GM21737 (cell line): Measurements from ENCODE around the gene ASTN1.

Experiments used
- ATAC-seq: cut with Tn5 transposase; IDR thresholded peaks from one replicate; pipeline ENCODE4 v1.9.1; 2021; ENCODE audit warnings: mild to moderate bottlenecking, moderate library complexity; ENCODE audit not compliant: unreplicated experiment

Gene ASTN1

GRCh38 chr1:177045151-177045550 lies 119.4 kb downstream of the ASTN1 start:
- ATAC-seq: no peak

DNA sequence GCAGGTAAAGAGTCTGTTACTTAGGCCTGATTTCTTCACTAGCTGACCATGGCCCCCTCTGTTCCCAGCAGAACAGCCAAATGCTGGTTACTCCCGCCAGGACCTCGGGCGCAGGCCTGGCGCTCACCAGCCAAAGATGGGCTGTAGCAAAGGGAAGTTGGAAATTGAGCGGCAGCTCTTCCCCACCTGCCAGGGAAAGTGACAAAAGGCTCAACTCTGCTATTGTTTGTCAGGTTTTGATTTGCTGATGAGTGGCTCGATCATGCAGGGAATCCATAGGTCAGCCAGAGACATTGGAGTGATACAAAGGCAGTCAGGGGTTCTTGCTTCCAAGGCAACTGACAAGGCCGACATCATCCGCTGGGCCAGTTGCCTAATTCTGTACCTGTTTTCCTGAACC lies 120.1 kb downstream of the ASTN1 start:
- no peak for ATAC-seq

- ATAC-seq: no peak
These were observed 120.9 kb downstream of the ASTN1 start for GRCh38 chr1:177043597-177043996.

DNA sequence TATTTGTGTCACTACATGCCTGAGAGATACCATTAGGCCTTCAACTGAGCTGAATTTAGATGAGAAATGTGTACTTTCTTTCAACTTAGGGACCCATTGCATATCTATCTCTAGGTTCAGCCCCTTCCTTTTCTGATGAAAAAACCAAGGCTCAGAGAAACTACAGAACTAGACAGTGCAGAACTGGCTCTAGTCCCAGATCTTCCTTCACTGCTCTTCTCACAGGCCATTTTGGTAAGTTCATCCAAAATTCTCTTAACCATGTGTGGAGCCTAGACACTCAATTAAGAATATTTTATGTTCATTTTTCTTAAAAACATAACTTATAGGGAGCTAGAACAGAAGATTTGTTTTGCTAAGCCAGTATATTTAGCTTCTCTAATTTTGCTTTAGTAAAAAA lies 128.9 kb downstream of the ASTN1 start:
- ATAC-seq: no peak

GRCh38 chr1:177033628-177034027 lies 130.9 kb downstream of the ASTN1 start:
- ATAC-seq: no peak

DNA sequence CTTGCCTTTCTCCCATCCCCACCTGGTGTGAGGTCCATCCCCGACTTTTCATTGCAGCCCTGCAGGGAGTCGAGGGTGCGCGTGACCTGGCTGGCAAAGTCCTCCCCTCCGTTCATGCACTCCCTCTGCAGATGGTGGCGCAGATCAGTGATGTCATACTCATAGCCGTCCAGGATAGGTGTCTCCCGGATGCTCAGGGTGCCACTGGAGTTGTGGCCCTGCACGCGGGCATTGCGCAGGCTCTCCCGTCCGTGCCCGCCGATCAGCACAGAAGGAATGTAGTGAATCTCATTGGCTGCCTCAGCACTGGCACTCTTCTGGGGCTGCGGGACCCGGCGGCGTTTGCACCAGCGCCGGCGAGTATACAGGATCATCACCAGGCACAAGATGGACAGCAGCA lies 132.1 kb downstream of the ASTN1 start:
- no peak for ATAC-seq

GRCh38 chr1:177024623-177025022 lies 139.9 kb downstream of the ASTN1 start:
- no peak for ATAC-seq

GRCh38 chr1:177023726-177024125 lies 140.8 kb downstream of the ASTN1 start:
- no peak for ATAC-seq

- no peak for ATAC-seq
These were observed 141.3 kb downstream of the ASTN1 start for GRCh38 chr1:177023249-177023648.

DNA sequence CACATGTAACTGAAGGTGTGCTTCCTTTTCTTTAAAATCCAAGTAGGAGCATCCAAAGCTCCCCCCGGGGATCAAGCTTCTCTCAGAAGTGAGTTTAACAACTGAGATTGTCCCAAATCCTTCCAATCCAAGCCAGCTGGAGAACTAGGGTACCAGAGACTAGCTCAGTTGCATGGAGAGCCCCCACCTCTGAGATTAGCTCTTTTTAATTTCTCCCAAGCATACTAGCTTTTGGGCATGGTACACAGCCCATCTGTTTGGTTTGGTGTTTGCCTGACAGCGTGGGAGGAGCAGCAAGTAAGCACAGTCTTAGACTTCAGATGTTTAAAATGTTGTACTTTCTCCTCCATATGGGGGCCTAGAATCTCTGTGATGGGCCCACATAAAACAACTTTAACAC lies 142.8 kb downstream of the ASTN1 start:
- no peak for ATAC-seq

GRCh38 chr1:177020851-177021589 lies 143.5 kb downstream of the ASTN1 start:
- no peak for ATAC-seq

DNA sequence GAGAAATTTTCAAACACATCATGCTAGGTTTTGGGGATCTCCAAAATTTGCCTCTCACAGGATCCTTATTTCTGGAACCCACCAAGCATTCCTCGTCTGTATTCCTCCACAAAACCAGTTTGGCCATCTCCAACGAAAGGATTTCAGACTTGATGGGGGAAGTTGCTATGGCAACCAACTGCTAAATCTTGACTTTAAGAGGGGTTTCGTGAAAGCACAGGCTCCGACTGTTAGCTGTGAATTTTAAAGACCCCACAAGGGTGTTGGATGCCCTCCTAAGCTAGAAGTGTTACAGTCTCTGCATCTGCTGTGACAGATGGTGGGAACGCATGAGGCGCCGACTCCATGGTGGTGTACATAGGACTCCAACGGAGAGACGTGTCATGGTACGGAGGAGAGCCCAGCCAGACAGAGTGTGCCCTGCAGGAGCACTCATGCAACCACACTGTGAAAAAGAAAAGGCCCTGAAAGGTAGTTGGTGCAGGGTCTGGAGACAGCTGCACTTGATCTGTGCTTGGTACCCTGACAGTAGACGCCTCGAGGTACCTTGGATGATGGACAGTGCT lies 147.1 kb downstream of the ASTN1 start:
- no peak for ATAC-seq

GRCh38 chr1:177014325-177014724 lies 150.2 kb downstream of the ASTN1 start:
- no peak for ATAC-seq

- ATAC-seq: no peak
These were observed 152.1 kb downstream of the ASTN1 start for GRCh38 chr1:177012342-177012925.

- ATAC-seq: no peak
These were observed 153.0 kb downstream of the ASTN1 start for GRCh38 chr1:177011508-177011907.

DNA sequence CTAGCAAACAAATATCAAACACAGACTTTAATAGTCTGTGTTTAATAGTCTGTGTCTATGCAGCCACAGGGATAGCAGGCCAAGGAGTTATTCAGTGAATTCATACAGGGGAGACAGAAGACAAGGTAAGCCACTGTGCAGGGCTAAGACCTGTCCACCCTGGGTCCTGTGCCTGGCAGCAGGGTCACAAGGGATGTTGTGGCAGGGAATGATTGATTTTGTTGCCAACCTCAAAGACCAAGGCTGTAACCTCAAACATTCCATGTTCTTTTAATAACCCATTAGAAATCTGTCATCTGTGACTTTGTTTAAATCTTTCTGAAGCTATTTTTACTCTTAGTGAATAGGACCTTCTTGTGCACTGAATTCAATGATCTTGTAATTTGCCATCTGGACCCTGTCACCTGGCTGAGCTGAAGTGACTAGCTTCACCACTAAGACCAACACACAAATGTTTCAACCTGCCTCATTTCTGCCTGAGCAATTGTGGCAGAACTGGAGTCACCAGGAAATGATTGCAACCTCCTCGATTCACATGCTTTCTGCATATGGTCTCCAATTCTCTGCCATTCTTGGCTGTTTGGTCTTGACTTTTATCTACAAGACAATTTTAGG lies 154.2 kb downstream of the ASTN1 start:
- no peak for ATAC-seq

DNA sequence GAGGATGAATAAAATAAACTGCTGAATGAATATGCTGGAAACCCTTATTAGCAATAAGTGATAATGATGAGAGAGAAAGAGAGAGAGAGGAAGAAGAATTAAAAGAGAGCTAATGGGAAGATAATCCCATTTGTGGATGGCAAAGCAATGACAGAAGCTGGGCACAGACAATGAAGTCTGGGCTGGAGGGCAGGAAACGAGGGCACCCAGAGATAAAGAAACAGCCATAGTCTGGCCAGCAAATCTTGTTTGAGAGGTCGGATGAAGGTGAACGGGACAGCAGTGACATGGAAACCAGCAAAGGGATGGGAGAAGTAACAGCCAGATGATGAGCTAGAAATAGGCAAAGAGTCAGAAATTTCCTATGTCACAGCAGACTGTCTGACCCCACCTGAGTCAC lies 155.9 kb downstream of the ASTN1 start:
- no peak for ATAC-seq

DNA sequence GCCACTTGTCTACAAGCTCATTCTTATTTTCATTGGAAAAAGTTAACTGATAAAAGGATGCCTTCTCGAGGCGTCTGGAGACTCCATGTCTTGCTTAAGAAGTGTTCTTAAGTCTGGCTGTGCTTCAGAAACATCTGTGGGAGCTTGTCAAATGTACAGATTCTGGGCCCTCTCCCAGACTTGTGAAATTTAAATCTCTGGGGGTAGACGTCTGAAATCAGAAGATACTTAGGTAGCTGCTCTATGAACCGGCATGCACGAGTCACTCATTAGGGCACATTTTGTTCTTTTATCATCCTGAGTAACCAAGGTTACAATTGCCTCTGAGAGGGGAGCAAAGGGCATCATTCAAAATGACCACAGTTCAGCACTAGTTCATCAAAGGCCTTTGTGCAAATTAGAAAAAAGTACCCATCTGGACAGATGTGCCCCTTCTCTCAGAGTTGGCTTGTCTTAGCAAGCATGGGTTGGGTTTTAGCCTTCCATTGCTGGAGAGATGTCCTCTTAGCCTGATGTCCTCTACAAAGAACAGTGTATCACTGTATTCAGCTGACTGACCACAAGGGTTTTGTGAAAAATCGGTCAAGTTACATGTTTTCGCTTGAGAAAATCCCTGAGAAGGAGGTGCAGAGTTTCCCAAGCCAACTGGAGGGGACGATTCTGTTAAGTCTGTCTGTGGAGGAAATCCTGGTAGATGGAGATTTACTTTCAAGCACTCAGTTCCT lies 156.9 kb downstream of the ASTN1 start:
- no peak for ATAC-seq

DNA sequence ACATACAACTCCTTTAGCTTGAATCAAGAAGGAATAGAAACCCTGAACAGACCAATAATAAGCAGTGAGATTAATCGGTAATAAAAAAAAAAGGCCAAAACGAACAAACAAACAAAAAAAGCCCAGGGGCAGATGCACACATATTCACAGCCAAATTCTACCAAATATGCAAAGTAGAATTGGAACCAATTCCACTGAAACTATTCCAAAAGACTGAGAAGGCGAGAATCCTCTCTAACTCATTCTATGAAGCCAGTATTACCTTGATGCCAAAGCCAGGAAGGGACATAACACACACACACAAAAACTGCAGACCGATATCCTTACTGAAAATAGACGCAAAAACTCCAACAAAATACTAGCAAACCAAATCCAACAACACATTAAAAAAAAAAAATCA lies 161.6 kb downstream of the ASTN1 start:
- ATAC-seq: no peak

DNA sequence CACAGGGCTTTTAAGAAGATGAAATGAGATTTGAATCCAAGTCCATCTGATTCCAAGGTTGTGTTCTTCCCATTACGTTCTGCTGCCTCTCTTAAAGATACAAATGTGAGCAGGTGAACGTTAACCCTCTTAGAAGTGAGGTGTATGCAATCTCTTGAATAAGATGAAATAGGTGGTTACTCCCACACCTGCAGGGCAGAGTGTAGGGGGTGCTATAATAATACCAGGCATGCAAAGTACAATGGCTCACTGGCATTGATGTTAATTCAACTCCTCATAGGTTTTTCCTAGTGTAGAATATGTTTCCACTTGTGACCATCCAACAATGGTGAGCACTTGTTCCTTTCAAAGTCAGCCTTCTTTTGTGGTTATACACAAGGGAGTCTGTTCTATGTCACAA lies 163.0 kb downstream of the ASTN1 start:
- no peak for ATAC-seq

DNA sequence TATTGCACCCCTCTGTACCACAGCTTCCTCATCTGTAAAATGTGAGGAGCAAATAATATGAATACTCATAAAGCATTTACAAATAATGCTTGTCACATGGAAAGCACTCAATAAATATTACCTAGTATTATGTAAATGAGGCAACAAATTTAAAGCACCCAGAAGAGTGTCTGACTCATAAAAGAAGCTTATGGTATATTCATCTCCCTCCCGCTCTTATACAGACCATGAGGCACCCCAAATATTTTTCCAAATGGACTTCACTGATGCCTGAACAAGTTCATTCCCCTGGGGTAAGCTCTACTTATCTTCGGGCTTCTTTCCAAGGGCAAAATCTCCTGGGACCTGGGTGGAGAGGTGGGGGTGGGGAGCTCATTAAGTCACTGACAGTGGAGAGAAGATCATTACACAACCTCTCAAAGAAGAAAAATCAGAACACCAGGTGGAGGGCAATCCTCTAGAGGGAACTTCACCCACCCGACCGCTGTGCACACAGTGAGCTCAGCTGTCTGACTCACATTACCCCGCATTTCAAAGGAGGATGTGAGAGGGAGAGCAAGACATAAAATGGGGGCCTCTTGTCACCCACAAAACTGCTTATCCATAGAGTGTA lies 166.2 kb downstream of the ASTN1 start:
- ATAC-seq: no peak
